ENCODE results near the gene PLEKHF1.
"Not testable (repeated sequence)": the region's sequence is repeated elsewhere in the genome, so short reads cannot be mapped to it uniquely, and the experiment has no call there.

Gene PLEKHF1, protein sequence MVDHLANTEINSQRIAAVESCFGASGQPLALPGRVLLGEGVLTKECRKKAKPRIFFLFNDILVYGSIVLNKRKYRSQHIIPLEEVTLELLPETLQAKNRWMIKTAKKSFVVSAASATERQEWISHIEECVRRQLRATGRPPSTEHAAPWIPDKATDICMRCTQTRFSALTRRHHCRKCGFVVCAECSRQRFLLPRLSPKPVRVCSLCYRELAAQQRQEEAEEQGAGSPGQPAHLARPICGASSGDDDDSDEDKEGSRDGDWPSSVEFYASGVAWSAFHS

DNA sequence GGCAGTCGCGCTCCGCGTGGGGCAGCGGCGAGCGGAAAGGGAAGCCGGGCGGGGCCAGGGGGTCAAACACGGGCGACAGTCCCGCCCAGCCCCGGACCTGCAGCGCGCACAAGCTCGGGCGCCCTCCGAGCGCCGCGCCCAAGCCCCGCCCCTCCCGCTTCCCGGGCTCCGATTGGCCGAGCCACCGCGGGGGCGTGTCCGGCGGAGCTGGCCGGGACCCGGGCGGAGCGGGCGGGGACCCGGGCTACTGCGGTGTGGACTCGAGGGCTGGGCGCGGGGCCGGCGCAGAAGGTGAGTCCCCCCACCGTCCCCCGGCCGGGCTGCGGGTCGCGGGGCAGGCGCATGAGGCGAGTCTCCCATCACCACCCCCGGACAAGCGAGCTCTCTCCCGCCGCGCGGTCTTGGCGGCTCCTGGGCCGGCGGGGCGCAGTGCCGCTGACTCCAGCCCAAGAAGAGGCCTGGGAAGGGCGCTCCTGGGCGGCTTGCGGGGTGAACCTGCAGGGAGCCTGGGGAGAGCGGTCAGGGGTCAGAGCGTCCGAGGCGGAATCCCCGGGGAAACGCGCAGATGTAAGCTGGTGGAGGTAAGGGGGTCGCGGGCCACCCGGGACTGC, at the start of gene PLEKHF1:
TSS of gene PLEKHF1 (plus strand) at position 247 of the 611 bp plus-strand sequence. CDS start 8,379 bp downstream, outside the sequence.
- peak; percentile 39 for DNase-seq

DNA sequence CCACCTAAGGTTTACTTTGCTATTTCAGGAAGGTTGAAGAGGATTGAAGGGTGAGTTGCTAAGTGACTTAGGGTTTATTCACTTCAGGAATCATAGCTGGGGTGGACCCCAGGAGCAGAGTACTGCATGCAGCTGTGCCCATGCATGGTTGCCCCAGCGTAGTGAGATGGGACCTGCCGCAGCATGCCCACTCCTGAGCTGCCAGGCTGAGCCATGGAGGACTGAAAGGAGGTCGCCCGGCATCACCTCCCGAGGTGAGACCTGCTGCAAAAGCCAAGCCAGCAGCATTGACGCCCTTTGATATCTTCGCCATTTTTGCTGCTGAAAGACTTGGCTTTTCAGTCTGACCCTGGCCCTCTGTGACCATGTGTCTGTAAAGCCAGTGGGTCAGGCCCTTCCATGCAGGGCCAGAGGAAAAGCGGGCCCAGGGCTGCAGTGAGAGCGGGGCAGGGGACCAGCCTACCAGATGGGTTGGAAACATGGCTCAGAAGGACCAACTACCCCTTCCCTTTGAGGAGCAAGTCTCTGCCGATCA, 49.3 kb upstream of the PLEKHF1 start:
- DNase-seq: no peak

DNA sequence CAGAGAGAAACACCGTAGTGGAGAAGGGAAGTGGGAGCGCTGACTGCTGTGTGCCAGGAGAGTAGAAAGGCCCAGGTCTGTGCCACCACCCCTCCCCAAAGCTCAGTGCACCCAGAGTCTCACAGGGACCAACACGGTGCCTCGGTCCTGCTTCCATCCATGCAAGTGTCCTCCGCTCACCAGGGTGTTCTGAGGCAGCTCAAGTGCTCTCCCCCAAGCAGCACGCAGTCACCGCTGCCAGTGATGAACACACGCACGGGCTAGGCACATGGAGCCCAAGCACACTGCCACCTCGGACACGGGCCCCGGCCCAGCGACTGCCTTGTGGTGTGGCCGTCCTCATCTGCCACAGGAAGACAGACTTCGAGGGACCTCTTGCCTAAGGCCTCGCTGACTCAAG, 48.7 kb upstream of the PLEKHF1 start:
- DNase-seq: no peak

DNA sequence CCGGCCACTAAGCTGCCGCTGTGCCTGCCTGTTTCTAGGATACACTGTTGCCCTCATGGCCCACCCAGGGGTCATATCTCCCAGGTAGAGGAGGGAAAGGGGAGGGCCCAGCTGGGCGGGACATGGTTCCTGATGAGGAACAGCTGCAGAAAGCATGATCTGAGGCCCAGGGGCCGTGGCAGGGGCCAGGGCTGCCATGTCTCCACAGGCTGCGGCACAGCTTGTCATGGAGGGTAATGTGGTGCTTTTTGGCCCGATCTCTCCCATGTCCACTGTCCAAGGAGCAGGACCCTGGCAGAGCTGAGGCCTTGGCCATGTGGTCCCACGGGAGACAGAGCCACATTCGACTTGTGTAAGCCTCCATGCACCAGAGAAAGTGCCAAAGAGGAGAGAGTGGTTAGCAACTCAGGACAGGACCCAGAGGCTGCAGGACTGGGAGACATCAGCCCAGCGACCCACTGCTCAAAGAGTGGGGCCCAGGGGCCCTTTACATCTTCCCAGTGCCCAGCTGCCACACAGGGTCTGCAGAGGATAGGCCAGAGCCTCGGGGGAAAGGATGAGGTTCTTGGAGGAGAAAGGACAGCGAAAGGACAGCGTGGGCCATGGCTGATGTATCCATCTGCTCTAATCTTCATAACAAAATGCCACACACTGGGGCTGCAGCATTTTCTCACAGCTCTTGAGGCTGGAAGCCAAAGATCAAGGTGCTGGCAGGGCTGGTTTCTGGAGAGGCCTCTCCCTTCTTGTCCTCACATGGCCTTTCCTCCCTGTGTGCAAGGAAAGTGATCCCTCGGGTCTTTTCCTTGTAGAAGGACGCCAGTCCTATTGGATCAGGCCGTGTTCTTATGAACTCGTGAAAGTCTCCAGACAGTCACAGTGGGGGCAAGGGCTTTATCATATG, 47.6 kb upstream of the PLEKHF1 start:
- no peak for DNase-seq

DNA sequence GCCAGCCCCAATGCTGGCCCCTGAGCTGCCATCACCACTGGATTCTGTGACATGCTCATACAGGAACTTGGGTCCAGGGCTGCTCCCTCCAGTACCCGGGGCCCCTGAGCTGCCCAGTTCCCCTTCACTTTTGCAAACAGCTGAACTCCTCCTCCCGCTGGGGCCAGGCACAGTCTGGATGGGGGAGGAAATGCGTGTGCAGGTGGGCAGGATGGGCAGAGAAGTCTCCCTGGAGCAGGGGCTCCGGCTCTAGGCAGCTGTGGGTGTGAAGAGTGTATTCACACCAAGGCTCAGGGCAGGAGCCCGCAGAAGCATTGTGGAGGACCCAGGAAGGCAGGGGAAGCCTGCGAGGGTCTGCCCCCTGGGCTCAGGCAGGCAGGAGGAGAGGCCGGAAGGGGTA, 46.8 kb upstream of the PLEKHF1 start:
- no peak for DNase-seq

DNA sequence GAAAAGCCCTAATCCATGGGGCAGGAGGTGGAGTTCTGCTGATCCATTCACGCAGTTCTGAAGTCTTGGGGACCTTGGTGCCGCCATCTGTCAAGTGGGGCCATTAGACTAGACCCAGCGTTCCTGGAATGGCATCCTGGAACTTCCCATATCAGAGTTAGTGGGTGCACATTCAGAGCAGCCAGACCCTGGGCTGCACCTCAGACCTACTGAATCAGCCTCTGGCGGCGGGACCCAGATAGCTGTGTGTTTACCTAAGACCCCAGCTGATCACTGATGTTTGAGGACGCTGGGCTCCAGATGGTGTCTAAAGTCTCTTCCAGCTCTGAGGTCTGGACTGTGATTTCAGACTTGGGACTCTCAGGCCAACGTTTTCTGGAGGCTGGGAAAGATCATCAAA, 46.4 kb upstream of the PLEKHF1 start:
- no peak for DNase-seq

DNA sequence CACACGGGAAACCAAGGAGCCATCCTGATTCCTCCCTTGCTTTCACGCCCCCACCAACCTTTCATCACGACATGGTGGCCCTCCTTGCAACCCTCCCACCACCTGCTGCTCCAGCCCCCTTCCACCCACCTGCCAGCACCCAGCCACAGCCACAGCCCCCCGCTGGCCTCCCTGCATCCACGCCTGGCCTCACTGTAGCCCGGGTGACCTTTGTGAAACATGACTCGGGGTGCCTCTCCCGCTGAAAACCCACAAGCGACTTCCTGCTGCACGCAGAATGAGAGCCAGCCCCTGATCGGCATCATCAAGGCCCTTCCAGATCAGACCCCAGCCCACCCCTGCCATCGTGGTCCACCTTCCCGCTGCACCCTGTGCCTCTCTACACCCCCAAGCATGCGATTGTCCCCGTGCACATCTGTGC, 44.3 kb upstream of the PLEKHF1 start:
- no peak for DNase-seq

DNA sequence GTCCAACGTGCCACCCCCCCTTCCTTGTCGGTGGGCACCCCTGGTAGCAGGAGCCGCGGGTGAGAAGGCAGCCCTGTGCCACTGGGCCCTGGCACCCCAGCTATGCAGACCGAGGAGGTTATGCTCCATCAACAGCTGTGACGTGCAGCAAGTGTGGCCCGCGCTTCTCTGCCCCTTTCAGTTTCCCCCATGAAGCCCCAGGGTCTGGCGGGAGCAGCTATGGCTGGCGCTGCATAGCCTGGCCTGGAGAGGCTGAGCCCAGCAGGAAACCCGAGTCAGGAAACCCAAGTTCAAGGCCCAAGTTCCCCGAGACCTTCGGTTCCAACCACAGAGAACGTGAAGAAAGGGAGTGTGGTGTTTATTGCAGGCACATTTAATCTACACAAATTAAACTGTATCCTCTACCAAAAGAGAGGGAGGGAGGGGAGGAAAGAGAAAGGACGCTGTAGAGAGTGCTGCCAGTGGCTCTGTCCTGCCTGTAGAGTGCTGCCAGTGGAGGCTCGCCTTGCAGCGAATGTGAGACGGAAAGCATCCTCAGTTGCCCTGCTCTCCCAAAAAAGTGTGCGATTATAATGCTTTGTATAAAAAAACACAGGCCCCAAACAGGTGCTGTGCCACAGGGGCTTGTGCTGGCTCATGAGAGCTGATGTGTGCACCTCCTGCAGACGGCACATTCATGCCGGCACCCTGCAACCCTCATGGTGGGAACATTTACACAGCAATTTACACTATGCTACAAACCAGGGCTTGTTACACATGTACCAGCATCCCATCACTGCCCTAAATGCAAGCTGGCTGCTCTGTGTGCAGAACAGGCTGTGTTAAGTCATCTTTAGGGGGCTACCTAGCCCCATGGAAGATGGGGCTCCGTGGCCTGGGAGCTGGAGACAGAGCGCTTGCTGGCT, 42.8 kb upstream of the PLEKHF1 start:
- DNase-seq: no peak

DNA sequence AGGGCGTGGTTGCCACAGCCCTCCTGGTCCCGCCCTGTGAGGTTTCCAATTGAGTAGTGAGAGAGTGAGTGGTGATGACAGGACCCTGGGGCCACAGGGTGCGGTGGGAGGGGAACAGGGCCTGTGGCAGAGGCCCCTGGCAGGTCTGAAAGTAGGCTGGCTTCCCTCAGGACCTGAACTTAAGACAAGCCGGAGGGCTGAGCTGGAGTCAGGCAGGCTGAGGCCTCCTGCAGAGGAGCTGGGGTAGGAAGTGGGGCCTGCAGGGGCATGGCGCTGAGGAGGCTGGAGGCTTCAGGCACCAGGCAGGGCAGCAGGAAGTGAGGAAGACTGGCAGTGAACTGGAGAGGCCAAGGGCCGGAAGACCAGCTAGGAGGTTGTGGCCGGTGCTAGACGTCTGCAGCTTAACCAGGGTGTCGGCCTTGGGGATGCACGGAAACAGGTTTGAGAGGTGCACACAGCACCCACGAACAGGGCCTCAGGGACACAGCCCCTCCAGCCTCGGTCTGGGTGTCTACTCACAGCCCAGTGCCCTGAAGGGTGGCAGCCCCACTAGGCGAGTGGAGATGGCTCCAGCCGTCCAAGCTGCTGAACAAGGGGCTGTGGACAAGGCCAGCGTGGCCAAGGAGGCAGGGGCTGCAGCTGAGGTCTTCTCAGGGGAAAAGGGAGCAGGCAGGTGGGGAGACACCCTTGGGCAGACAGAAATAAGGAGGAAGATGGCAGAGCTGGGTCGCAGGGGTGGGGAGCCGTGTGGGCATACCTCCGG, 41.4 kb upstream of the PLEKHF1 start:
- no peak for DNase-seq

DNA sequence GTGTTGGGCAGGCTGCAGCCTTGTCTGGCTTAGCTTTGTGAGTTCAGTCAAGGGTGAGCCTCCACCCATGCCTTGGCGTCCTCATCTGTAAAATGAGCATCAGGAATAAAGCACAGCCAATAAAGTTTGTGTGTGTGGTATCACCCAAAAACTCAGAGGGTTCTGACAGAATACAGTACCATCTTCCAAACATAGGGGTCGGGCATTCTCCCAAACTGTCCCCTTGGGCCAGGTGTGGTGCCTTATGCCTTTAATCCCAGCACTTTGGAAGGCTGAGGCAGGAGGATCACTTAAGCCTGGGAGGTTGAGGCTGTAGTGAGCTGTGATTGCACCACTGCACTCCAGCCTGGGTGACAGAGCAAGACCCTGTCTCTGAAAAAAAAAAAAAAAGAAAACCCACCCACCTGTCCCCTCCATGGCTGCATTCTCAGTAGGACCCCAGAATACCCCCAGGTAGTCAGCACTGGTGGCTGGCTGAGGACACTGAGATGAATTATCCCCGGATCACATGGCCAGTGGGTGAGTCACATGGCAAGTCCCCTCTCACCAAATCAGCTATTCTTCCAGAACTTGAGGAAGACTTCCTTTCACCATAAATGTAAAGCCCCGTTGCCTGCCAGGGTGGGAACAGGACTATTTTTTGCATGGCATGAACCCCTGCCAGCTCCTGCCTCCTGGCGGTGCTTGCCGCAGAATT, 40.6 kb upstream of the PLEKHF1 start:
- no peak for DNase-seq

DNA sequence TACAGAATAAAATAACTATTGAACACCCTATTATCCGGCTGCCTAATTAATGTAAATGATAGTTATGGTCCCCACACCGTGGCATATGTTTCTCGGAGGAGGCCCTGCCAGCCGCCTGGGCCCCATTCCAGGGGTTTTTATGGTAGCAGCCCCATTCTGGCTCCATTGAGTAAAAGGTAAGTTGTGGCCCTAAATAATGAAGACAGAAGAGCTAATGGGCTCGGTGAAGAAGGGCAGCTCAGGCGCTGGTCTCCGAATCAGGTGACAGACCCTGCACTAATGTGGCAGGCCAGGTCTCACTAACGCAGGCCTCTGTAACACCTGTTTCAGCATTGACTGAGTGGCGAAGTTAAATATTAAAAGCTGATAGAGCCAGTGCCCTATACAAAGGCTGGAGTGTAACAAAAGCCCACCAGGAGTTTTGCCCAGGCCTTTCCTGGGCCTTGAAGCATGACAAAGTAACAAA, 40.0 kb upstream of the PLEKHF1 start:
- no peak for DNase-seq

DNA sequence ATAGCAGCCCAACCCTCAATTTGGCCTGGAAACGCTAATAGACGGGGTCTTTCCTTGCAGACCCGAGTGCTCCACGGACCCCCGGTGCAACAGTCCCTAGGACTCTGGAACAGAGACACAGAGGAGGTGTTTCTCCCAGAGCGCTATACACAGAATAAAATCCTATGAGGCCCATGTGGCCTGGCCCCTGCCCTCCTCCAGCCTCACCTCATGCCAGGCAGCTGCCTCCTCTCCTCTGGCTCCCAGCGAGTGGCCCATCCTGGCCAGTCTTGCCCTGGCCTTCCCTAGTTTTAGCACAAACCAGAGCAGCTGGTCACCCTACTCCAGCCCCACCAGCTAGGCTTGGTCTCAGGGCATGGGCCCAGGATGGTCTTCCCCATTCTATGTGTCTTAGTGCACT, 38.9 kb upstream of the PLEKHF1 start:
- no peak for DNase-seq

DNA sequence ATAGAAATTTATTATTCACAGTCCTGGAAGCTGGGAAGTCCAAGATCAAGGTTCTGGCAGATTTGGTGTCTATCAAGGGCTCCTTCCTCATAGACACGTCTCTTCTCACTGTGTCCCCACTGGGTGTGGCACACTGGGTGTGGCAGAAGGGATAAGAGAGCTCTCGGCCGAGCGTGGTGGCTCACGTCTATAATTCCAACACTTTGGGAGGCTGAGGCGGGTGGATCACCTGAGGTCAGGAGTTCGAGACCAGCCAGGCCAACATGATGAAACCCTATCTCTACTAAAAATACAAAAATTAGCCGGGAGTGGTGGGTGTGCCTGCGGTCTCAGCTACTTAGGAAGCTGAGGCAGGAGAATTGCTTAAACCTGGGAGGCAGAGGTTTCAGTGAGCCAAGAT, 38.4 kb upstream of the PLEKHF1 start:
- DNase-seq: not testable (repeated sequence)

DNA sequence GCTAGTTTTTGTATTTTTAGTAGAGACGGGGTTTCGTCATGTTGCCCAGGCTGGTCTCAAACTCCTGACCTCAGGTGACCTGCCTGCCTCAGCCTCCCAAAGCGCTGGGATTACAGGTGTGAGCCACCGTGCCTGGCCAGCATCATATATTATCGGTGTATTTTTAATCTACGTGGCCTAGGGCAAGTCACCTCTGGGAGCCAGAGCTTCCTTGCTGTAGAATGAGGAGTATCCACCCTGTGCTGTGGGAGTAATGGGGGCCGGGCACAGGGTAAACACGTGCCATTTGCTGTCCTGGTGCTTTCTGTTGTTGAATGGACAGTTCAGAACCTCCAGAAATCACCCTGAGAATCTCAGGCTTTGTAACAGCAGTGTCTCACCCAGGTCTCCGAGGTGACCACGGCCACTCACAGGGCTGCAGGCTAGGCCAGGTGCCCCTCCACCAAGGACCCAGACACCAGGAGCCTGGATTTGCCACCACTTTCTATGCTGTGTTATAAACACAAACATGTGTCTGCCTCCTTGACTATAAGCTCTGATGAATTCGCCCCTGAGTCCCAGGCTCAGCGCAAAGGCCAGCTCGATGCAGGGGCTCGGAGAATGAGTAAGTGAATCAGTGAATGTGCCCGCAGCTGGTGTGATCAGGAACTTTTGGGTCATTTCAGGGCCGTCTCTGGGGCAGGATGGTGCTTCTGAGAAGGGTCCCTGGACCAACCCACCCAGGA, 36.4 kb upstream of the PLEKHF1 start:
- DNase-seq: no peak

DNA sequence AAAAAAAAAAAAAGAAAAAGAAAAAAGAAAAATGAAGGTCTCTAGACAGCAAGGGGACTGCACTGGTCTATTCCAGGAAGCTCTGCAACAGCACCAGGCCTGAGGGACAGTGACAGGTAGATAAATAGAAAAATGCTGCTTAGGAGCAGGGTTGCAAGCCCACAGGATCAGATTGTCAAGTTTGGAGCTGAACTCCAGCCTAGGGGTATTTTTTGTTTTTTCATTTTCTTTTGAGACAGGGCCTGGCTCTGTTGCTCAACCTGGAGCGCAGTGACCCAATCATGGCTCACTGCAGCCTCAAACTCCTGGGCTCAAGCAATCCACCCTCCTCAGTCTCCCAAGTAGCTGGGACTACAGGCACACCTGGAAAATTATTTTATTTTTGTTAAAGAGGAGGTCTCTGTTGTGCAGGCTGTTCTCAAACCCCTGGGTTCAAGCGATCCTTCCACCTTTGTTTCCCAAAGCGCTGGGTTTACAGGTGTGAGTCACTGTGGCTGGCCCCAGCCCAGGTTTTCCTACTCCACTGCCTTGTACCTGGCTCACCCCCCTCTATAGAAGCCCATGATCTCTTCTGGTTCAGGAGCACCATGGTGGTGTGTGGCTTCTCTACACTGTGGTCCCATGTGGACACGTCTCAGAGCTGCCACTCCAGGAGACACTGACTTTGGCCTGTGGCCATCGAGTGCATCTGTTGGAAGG, 35.3 kb upstream of the PLEKHF1 start:
- no peak for DNase-seq

DNA sequence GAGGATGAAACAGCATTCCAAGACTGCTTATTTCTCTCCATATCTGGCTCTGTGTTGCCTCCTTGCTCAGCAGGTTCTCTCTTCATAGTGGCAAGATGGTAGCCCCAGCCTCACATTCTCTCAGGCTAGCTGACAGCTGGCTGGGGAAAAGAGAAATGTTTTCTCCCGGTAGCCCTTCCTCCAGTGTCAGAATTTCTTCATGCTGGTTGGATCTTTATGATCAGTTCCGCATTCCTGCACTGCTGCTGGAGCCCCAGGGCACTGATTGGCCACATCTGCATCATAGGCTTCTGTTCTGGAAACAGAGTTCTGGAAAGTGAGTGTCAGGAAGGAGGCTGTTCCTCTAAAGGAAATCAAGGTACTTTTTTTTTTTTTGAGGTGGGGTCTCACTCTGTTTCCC, 34.6 kb upstream of the PLEKHF1 start:
- DNase-seq: no peak

DNA sequence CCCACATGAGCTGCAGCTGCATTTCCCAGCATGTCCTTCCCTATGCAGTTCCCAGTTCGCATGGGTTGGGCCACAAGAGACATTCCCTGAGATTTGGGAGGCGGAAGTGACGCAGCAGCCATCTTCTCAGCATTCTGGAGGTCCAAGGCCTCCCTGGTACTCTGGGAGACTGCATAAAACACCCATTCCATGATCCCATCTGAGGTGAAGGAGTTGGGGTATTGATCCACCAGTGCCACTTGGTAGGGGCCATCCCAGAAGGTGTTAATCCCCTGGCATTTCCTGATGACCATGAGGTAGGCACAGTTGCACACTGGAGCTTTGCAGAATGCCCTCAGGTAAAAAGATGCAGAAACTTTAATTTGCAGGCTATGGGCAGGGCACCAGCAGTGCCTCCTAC, 33.8 kb upstream of the PLEKHF1 start:
- DNase-seq: no peak

DNA sequence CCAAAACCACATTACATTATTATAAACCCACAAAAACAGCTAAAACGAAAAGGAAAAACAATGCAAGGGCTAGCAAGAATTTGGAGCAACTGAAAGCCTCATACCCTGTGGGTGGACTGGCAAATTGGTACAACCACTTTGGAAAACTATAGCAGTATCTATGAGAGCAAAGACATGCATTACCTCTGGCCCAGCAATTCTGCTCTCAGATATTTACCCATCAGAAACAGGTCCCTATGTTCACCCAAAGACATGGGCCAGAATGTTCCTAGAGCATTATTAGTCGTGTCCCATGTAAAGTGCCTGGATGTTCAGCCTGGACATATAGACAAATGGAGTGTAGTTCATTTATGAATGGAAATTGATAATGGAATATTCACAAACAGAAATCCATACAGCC, 31.3 kb upstream of the PLEKHF1 start:
- no peak for DNase-seq

DNA sequence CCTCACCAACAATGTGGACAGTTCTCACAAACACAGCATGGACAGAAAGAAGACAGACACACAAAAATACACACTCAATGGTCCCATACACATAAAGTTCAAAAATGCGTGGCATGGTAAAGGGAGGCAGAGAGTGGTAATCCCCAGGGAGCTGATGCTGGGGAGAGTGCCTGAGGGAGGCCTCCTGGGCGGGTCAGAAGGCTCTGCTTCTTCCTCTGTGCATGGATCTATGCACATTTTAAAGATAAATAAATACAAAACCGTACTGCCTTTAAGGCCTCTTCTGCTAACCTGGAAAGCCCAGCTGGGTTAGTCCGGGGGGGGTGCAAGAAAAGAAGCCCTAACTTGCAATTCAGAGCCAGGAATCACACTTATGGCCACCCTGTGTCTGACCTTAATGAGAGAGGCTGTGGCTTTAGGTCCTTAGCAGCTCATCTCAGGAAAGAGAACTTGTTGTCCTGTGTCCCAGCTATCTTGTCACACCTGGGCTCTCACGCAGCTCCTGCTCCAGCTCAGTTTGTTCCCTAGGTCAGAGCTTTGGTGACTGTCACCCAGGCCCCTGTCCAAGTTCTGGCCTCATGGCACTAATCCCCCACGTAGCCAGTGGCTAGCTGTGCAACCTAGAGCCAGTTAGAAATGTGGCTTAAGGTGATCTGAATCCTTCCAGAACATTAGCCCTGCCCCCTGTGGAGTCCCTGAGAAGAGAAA, 30.7 kb upstream of the PLEKHF1 start:
- no peak for DNase-seq
